Cardiac muscle cell (in vitro differentiated cells and primary cell): ENCODE measurements around the gene KANSL1. TPM values are rescaled to one million over a fixed set of nuclear protein-coding genes. Genes with fewer than 3 reads are reported as not detected.
"Not testable (repeated sequence)": the region's sequence is repeated elsewhere in the genome, so short reads cannot be mapped to it uniquely, and the experiment has no call there.

ENCODE experiments used
- DNase-seq, 2 donors: peaks; one replicate each; pipeline versions ENCODE4 v3.0.0 to v3.0.0-alpha.2; 2010 to 2017; ENCODE audit warnings: low read depth in 1 of 2, low spot score in 1 of 2
- H3K27ac ChIP-seq: fragments of 200-600 bp; sonication (generic); 2 replicates; pipeline ENCODE4 v1.5.1; 2016
- H3K27me3 ChIP-seq: fragments of 200-600 bp; sonication (generic); 2 replicates; pipeline ENCODE4 v1.6.0; 2016; ENCODE audit warnings: control low read depth
- H3K36me3 ChIP-seq: fragments of 200-600 bp; sonication (generic); 2 replicates; pipeline ENCODE4 v1.5.1; 2016; ENCODE audit warnings: control low read depth
- H3K4me1 ChIP-seq: fragments of 200-600 bp; sonication (generic); 2 replicates; pipeline ENCODE4 v1.8.1; 2017; ENCODE audit warnings: low read depth, mild to moderate bottlenecking, mixed run types
- H3K4me3 ChIP-seq: fragments of 200-600 bp; sonication (generic); 2 replicates; pipeline ENCODE4 v1.5.1; 2016; ENCODE audit warnings: mild to moderate bottlenecking
- H3K9me3 ChIP-seq: fragments of 200-600 bp; sonication (generic); 2 replicates; pipeline ENCODE4 v1.5.1; 2017; ENCODE audit warnings: low read depth, mild to moderate bottlenecking, control low read depth
- CTCF ChIP-seq: IDR thresholded peaks from 2 replicates; pipeline ENCODE4 v1.5.1; 2012; ENCODE audit warnings: low read depth, mild to moderate bottlenecking, low read length
- polyA plus RNA-seq: library from polyadenylated mRNA; unstranded; fragments of >200 nt; fragmentation: Nextera tagmentation; extraction: Ambion mirVana; gene quantifications from 2 replicates; pipeline ENCODE4 v1.2.1, GENCODE V29; 2016
- total RNA-seq: library from RNA; depleted of rRNA; stranded (reverse); fragments of >200 nt; gene quantifications from 2 replicates; pipeline ENCODE4 v1.2.3, GENCODE V29; 2016

The KANSL1 gene
- total and polyA plus RNA-seq, 2 experiments from 2014 or later = 52.6 to 109 TPM

- TF ChIP-seq CTCF = no peak
- no peak overlapping the region for H3K4me3 ChIP-seq
- no peaks in the 10 kb centered on the region for H3K36me3 ChIP-seq
- DNase-seq = no peak
- no peaks in the 10 kb centered on the region for H3K27me3 ChIP-seq
- H3K9me3 ChIP-seq = no peaks in the 10 kb centered on the region
- H3K4me1 ChIP-seq = peaks cover 50% of the 10 kb centered on the region
- peak overlapping the region; percentile 87 for H3K27ac ChIP-seq
Measured at GRCh38 chr17:46110219-46110618, 83.0 kb downstream of the KANSL1 start.

- Histone ChIP-seq H3K4me1 (peaks cover 50% of the 10 kb centered on the region), H3K36me3 (no peaks in the 10 kb centered on the region), H3K9me3 (no peaks in the 10 kb centered on the region), H3K27ac (peak overlapping the region; percentile 87), H3K27me3 (no peaks in the 10 kb centered on the region), H3K4me3 (no peak overlapping the region)
- TF ChIP-seq CTCF = no peak
- no peak for DNase-seq
Measured at GRCh38 chr17:46109603-46110189, 83.5 kb downstream of the KANSL1 start.

- Histone ChIP-seq H3K27me3 (no peaks in the 10 kb centered on the region), H3K9me3 (no peaks in the 10 kb centered on the region), H3K36me3 (no peaks in the 10 kb centered on the region), H3K4me1 (peaks cover 54% of the 10 kb centered on the region), H3K27ac (peak overlapping the region; percentile 87), H3K4me3 (no peak overlapping the region)
- TF ChIP-seq CTCF = no peak
- DNase-seq = no peak
Measured at GRCh38 chr17:46108550-46109110, 84.6 kb downstream of the KANSL1 start.

- TF ChIP-seq CTCF = no peak
- Histone ChIP-seq H3K4me3 (no peak overlapping the region), H3K36me3 (no peaks in the 10 kb centered on the region), H3K9me3 (no peaks in the 10 kb centered on the region), H3K4me1 (peaks cover 54% of the 10 kb centered on the region), H3K27ac (peak overlapping the region; percentile 87), H3K27me3 (no peaks in the 10 kb centered on the region)
- no peak for DNase-seq
Measured at GRCh38 chr17:46108120-46108519, 85.1 kb downstream of the KANSL1 start.

GRCh38 chr17:46106966-46107644, 86.1 kb downstream of the KANSL1 start:
- TF ChIP-seq CTCF = no peak
- Histone ChIP-seq H3K36me3 (no peaks in the 10 kb centered on the region), H3K27ac (peak overlapping the region; percentile 87), H3K4me1 (peaks cover 54% of the 10 kb centered on the region), H3K9me3 (no peaks in the 10 kb centered on the region), H3K4me3 (no peak overlapping the region), H3K27me3 (no peaks in the 10 kb centered on the region)
- DNase-seq = peak; percentile 24 to 65

GRCh38 chr17:46102806-46103205, 90.4 kb downstream of the KANSL1 start:
- not testable (repeated sequence) for H3K9me3 ChIP-seq, H3K36me3 ChIP-seq, H3K27me3 ChIP-seq, DNase-seq, H3K4me3 ChIP-seq
- H3K27ac ChIP-seq = peak overlapping the region; percentile 74
- peaks cover 16% of the 10 kb centered on the region for H3K4me1 ChIP-seq

- H3K27me3 ChIP-seq, H3K36me3 ChIP-seq, H3K4me1 ChIP-seq, H3K4me3 ChIP-seq, H3K9me3 ChIP-seq: not testable (repeated sequence)
- DNase-seq = peak in 1 of 2 donors; percentile 32
- peak overlapping the region; percentile 74 for H3K27ac ChIP-seq
Measured at GRCh38 chr17:46101785-46102617, 91.2 kb downstream of the KANSL1 start.
